Endothelial cell of umbilical vein (primary cell): Measurements from ENCODE around the gene BZW2. TPM values are rescaled to one million over a fixed set of nuclear protein-coding genes. Genes with fewer than 3 reads are reported as not detected.
"Not testable (repeated sequence)": the region's sequence is repeated elsewhere in the genome, so short reads cannot be mapped to it uniquely, and the experiment has no call there.

Experiments
- BruUV-seq: library from RNA; stranded (reverse); fragments of 400-500 nt; replicated peaks from 2 replicates; lab custom pipeline; 2021; lab: Mats Ljungman, UMichigan
- CTCF ChIA-PET: fragments of 300-600, 350-600 bp; sonication (Branson Sonifier 250); formaldehyde crosslinking; loops from one replicate; lab custom pipeline; 2021; ENCODE audit warnings: antibody characterized with exemption, inconsistent platforms; lab: Charles Lee
- POLR2A ChIA-PET: fragments of 300-600, 350-600 bp; sonication (Branson Sonifier 250); formaldehyde crosslinking; loops from one replicate; lab custom pipeline; 2021; ENCODE audit warnings: antibody characterized with exemption, inconsistent platforms; lab: Charles Lee
- DNase-seq: peaks from one replicate; pipeline ENCODE4 v3.0.0-alpha.2; 2011; ENCODE audit warnings: low read depth, low spot score
- FAIRE-seq: peaks from 2 replicates; lab custom pipeline; 2011; peaks lifted over from hg19 to GRCh38; lab: Jason Lieb, UNC
- H2AFZ ChIP-seq: 2 replicates; pipeline ENCODE4 v1.6.0; 2012; ENCODE audit warnings: low read depth, low read length, control low read depth, inconsistent platforms
- H3K27ac ChIP-seq: 2 replicates; pipeline ENCODE4 v1.5.1; 2011; ENCODE audit warnings: low read depth, mild to moderate bottlenecking, control low read depth, low read length, moderate library complexity; ENCODE audit not compliant: insufficient read depth
- H3K27me3 ChIP-seq, 2 experiments: 2 replicates each; pipeline versions ENCODE4 v1.6.0 to v1.6.1; 2011; ENCODE audit warnings: low read length in 2 of 2, mixed read lengths in 1 of 2; ENCODE audit not compliant: control insufficient read depth in 2 of 2, insufficient read depth in 2 of 2
- H3K36me3 ChIP-seq, 2 experiments: 2 replicates in 1 of 2; 3 replicates in 1 of 2; pipeline ENCODE4 v1.5.1; 2011; ENCODE audit warnings: low read length in 2 of 2, mild to moderate bottlenecking in 1 of 2, moderate library complexity in 1 of 2; ENCODE audit not compliant: control insufficient read depth in 2 of 2, insufficient read depth in 2 of 2; ENCODE audit errors: extremely low read depth in 1 of 2
- H3K4me1 ChIP-seq: 3 replicates; pipeline ENCODE4 v1.5.1; 2011; ENCODE audit warnings: mild to moderate bottlenecking, low read length; ENCODE audit not compliant: control insufficient read depth, insufficient read depth; ENCODE audit errors: extremely low read depth
- H3K4me2 ChIP-seq: 2 replicates; pipeline ENCODE4 v1.6.1; 2011; ENCODE audit warnings: low read length, control low read depth, mixed read lengths; ENCODE audit not compliant: insufficient read depth
- H3K4me3 ChIP-seq, 3 experiments: fragments of 200-600 bp in 1 of 3; sonication (generic), shearing (Covaris generic) in 1 of 3; replicated peaks in 1 of 3; 2 replicates each; pipeline ENCODE4 v1.5.1; 2011 to 2016; ENCODE audit warnings: control low read depth in 3 of 3, low read length in 3 of 3, mild to moderate bottlenecking in 2 of 3, inconsistent platforms in 1 of 3, low read depth in 1 of 3, moderate library complexity in 1 of 3; ENCODE audit not compliant: insufficient read depth in 1 of 3
- H3K79me2 ChIP-seq: 2 replicates; pipeline ENCODE4 v1.6.0; 2012; ENCODE audit warnings: low read length, inconsistent platforms; ENCODE audit not compliant: control insufficient read depth, insufficient read depth
- H3K9ac ChIP-seq: replicated peaks from 2 replicates; pipeline ENCODE3; 2011; ENCODE audit warnings: low read length, control low read depth; ENCODE audit not compliant: insufficient read depth; ENCODE audit errors: extremely low read depth
- H3K9me1 ChIP-seq: replicated peaks from 3 replicates; pipeline ENCODE4 v1.6.0; 2011; ENCODE audit warnings: mild to moderate bottlenecking, low read length; ENCODE audit not compliant: control insufficient read depth, insufficient read depth; ENCODE audit errors: extremely low read depth
- H3K9me3 ChIP-seq: replicated peaks from 2 replicates; pipeline ENCODE4 v1.5.1; 2012; ENCODE audit warnings: low read length, inconsistent platforms; ENCODE audit not compliant: control insufficient read depth, insufficient read depth
- H4K20me1 ChIP-seq: replicated peaks from 2 replicates; pipeline ENCODE3; 2011; ENCODE audit warnings: mild to moderate bottlenecking, low read length; ENCODE audit not compliant: control insufficient read depth, insufficient read depth; ENCODE audit errors: extremely low read depth
- CTCF ChIP-seq, 2 donors: IDR thresholded peaks; 1 replicate in 1 of 2; 2 replicates in 1 of 2; pipeline ENCODE4 v1.5.1; 2011; ENCODE audit warnings: low read length in 2 of 2, mild to moderate bottlenecking in 2 of 2, moderate library complexity in 2 of 2, control low read depth in 1 of 2, inconsistent platforms in 1 of 2, low read depth in 1 of 2; ENCODE audit not compliant: insufficient read depth in 1 of 2; ENCODE audit errors: extremely low read depth in 1 of 2
- EZH2 ChIP-seq: IDR thresholded peaks from 2 replicates; pipeline ENCODE4 v1.6.1; 2012; ENCODE audit warnings: borderline replicate concordance, low read depth, mild to moderate bottlenecking, moderate library complexity, low read length, inconsistent platforms; ENCODE audit not compliant: severe bottlenecking
- FOS ChIP-seq: IDR thresholded peaks from 2 replicates; pipeline ENCODE4 v1.6.1; 2011; ENCODE audit warnings: mild to moderate bottlenecking, low read length, moderate library complexity, borderline replicate concordance; ENCODE audit not compliant: insufficient read depth
- JUN ChIP-seq: IDR thresholded peaks from 2 replicates; pipeline ENCODE4 v1.6.1; 2011; ENCODE audit warnings: borderline replicate concordance, low read depth; ENCODE audit not compliant: insufficient read length, insufficient read depth
- MYC ChIP-seq: IDR thresholded peaks from one replicate; pipeline ENCODE4 v1.6.1; 2011; ENCODE audit warnings: mild to moderate bottlenecking, low read depth, low read length
- POLR2A ChIP-seq: IDR thresholded peaks from 2 replicates; pipeline ENCODE4 v1.6.1; 2012; ENCODE audit warnings: low read depth, mild to moderate bottlenecking, control low read depth, low read length
- POLR2AphosphoS5 ChIP-seq: IDR thresholded peaks from 2 replicates; pipeline ENCODE4 v1.6.1; 2012; ENCODE audit warnings: low read depth, mild to moderate bottlenecking, control low read depth, low read length, moderate library complexity; ENCODE audit not compliant: insufficient read depth
- dilution Hi-C: fragments of 300-500 bp; cut with MboI; formaldehyde crosslinking; loops from one replicate; pipeline ENCODE4 v1.15.0; 2019; ENCODE audit warnings: low sequenced_read_pairs; ENCODE audit not compliant: extremely low pct_ligation_motif_present
- intact Hi-C: fragments of 100-400 bp; cut with micrococcal nuclease; formaldehyde crosslinking; loops from one replicate; pipeline ENCODE4 v1.10.0; 2022
- polyA plus RNA-seq, 4 experiments: library from polyadenylated mRNA; depleted of rRNA in 3 of 4; stranded (reverse) in 3 of 4; unstranded in 1 of 4; fragments of >200 nt; gene quantifications; 2 replicates each; pipeline versions ENCODE4 v1.2.1 to v1.2.3, GENCODE V29; 2011 to 2012; ENCODE audit warnings: missing spikeins in 1 of 4
- total RNA-seq: library from RNA; stranded (reverse); gene quantifications from 2 replicates; pipeline ENCODE4 v1.2.3, GENCODE V29; 2021

BZW2 gene
- total and polyA plus RNA-seq, 2 donors (not counting 3 experiments of a cell fraction or from before 2014, with no cell fraction given), result 39.7 to 106 TPM

GRCh38 chr7:16678645-16679566 lies 32.9 kb downstream of the BZW2 start:
- H3K4me1 ChIP-seq, CTCF ChIA-PET, H3K4me2 ChIP-seq, DNase-seq, dilution Hi-C loops, H3K4me3 ChIP-seq, H3K27ac ChIP-seq, intact Hi-C loops, H4K20me1 ChIP-seq, H3K9ac ChIP-seq, H3K27me3 ChIP-seq, H3K9me3 ChIP-seq, H2AFZ ChIP-seq, FAIRE-seq, POLR2A ChIA-PET, BruUV-seq, H3K9me1 ChIP-seq: not testable (repeated sequence)
- H3K36me3 ChIP-seq, result peaks cover 6 to 10% of the 10 kb centered on the region in 2 experiments
- H3K79me2 ChIP-seq, result peaks cover 10% of the 10 kb centered on the region

- Histone ChIP-seq H3K4me2 (no peak overlapping the region), H3K4me1 (no peaks in the 10 kb centered on the region), H3K27ac (no peak overlapping the region), H4K20me1 (no peaks in the 10 kb centered on the region), H3K36me3 (peaks cover 12 to 18% of the 10 kb centered on the region in 2 experiments), H2AFZ (no peak overlapping the region), H3K4me3 (no peak overlapping the region), H3K9me1 (no peaks in the 10 kb centered on the region), H3K79me2 (peaks cover 4% of the 10 kb centered on the region), H3K9ac (no peak overlapping the region), H3K9me3 (no peaks in the 10 kb centered on the region), H3K27me3 (no peaks in the 10 kb centered on the region)
- CTCF ChIA-PET, result interaction anchor here (0.8 to 2.5 kb wide), 2 partner anchors 9 to 233 kb away, joined by 3 to 7 read pairs; no protein-coding TSS in a partner anchor
- dilution Hi-C loops (no loop called here), intact Hi-C loops (no loop called here)
- TF ChIP-seq CTCF (IDR thresholded peaks at IDR 0.05; ENCODE audit: extremely low read depth in 1 of 2, insufficient read depth in 1 of 2, low read depth in 1 of 2, low read length in 2 of 2), result no peak
- TF ChIP-seq MYC, result no peak
- no peak for TF ChIP-seq FOS
- no peak for TF ChIP-seq POLR2AphosphoS5
- no peak for TF ChIP-seq JUN
- TF ChIP-seq POLR2A, result no peak
- no peak for TF ChIP-seq EZH2
- DNase-seq, result no peak
- no TSS peak for BruUV-seq
- POLR2A ChIA-PET, result no interaction called here
- FAIRE-seq, result no peak
Observed at GRCh38 chr7:16684935-16685334, 39.0 kb downstream of the BZW2 start.
